HEK293T (cell line): ENCODE measurements around the gene SPCS1.

Source experiments
- CTCF ChIA-PET: fragments of 350-600 bp; formaldehyde crosslinking; extraction: SDS; loops from one replicate; lab custom pipeline; 2021; ENCODE audit warnings: antibody characterized with exemption, inconsistent platforms; lab: Yijun Ruan, JAX
- POLR2A ChIA-PET: fragments of 350-600 bp; formaldehyde crosslinking; extraction: SDS; loops from one replicate; lab custom pipeline; 2020; ENCODE audit warnings: antibody characterized with exemption, inconsistent platforms; lab: Yijun Ruan, JAX
- DNase-seq: peaks from one replicate; pipeline ENCODE4 v3.0.0; 2012; ENCODE audit warnings: mixed read lengths; ENCODE audit errors: extremely low spot score
- ARNT ChIP-seq: fragments of 450-650 bp; IDR thresholded peaks from 2 replicates; pipeline ENCODE4 v1.6.1; 2017; ENCODE audit warnings: mild to moderate bottlenecking
- BHLHE40 ChIP-seq: fragments of 450-650 bp; IDR thresholded peaks from 2 replicates; pipeline ENCODE4 v1.6.1; 2016; ENCODE audit warnings: mild to moderate bottlenecking, moderate library complexity, borderline replicate concordance
- CTBP1 ChIP-seq: fragments of 450-650 bp; IDR thresholded peaks from 2 replicates; pipeline ENCODE4 v1.6.1; 2016; ENCODE audit warnings: borderline replicate concordance
- ELF4 ChIP-seq: fragments of 450-650 bp; IDR thresholded peaks from 2 replicates; pipeline ENCODE4 v1.6.1; 2017; ENCODE audit warnings: antibody characterized with exemption
- FOXA1 ChIP-seq: fragments of 450-650 bp; IDR thresholded peaks from 2 replicates; pipeline ENCODE4 v1.6.1; 2016; ENCODE audit warnings: mild to moderate bottlenecking
- FOXK2 ChIP-seq: fragments of 450-650 bp; IDR thresholded peaks from 2 replicates; pipeline ENCODE4 v1.6.1; 2016; ENCODE audit warnings: mild to moderate bottlenecking
- FOXM1 ChIP-seq: fragments of 450-650 bp; IDR thresholded peaks from 2 replicates; pipeline ENCODE4 v1.6.1; 2017; ENCODE audit warnings: mild to moderate bottlenecking, borderline replicate concordance
- HDGF ChIP-seq: fragments of 450-650 bp; IDR thresholded peaks from 2 replicates; pipeline ENCODE4 v1.6.1; 2017; ENCODE audit warnings: antibody characterized with exemption, borderline replicate concordance
- L3MBTL2 ChIP-seq: fragments of 450-650 bp; conservative IDR thresholded peaks from 2 replicates; pipeline ENCODE4 v1.6.1; 2016; ENCODE audit warnings: mild to moderate bottlenecking
- LEF1 ChIP-seq: fragments of 450-650 bp; IDR thresholded peaks from 2 replicates; pipeline ENCODE4 v1.6.1; 2017; ENCODE audit warnings: mild to moderate bottlenecking, borderline replicate concordance
- NFRKB ChIP-seq: fragments of 450-650 bp; IDR thresholded peaks from 2 replicates; pipeline ENCODE4 v1.6.1; 2016; ENCODE audit warnings: mild to moderate bottlenecking, moderate library complexity
- SP1 ChIP-seq: fragments of 450-650 bp; IDR thresholded peaks from 2 replicates; pipeline ENCODE4 v1.6.1; 2017
- SUZ12 ChIP-seq: fragments of 450-650 bp; IDR thresholded peaks from 2 replicates; pipeline ENCODE4 v1.6.1; 2016; ENCODE audit warnings: mild to moderate bottlenecking
- TARDBP ChIP-seq: fragments of 450-650 bp; IDR thresholded peaks from 2 replicates; pipeline ENCODE4 v1.6.1; 2016
- ZNF384 ChIP-seq: fragments of 450-650 bp; IDR thresholded peaks from 2 replicates; pipeline ENCODE4 v1.6.1; 2016
- TF ChIP-seq, protein P1 (sequence below): fragments of 450-650 bp; IDR thresholded peaks from 2 replicates; pipeline ENCODE4 v1.6.1; 2016

The SPCS1 gene

DNA sequence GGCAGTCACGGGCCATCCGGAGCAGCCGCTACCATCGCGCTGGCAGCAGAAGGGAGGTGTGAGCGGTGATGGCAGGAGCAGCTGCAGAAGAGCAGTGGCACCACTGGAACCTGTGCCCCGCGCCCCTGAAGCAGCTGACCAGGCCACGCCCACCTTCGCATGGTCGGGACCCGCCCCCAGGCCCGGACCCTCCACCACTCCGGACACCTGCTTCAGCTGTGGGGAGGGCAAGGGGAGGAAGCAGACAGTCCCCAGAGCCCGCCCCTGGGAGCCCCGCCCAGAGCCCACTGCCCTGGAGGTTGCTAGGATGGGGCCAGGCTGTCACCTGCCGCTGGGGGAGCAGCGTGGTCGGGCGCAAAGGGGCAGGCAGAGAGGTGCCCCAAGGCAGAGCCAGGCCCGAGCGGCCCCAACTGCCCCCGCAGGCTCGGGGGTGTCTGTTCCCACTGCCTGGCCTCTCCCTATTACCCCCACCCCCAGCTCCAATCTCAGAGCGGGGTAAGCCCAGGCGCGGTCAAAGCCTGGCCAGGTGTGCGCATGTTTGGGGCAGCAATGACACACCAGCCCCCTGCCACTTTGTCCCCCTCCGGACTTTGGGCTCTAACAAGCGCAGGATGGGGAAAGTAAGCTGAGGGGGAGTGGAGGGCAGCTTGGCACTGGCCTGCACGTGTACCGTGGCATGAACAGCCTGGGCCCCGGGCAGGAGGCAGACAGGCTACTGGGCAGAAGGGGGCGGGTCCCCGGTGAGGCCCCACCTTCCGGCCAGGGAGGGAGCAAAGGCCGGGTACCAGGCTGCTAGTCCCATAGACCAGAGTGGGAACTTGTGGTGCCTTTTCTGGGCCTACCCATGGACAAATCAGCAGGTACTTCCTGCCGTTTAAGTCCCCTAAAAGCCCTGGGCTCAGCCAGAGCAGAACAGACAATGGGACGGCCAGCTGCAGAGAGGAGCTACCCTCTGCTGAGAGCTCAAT is 8.7 kb downstream of the SPCS1 start:
- TF ChIP-seq TARDBP = no peak
- DNase-seq = no peak
- ChIA-PET POLR2A (interaction anchor here (0.9 kb wide), 1 partner anchor 9 kb away, joined by 3 read pairs; the partner anchor contains the start of genes GLT8D1 and SPCS1), CTCF (no interaction called here)

GRCh38 chr3:52715714-52716305 is 9.9 kb downstream of the SPCS1 start:
- DNase-seq = no peak
- ChIA-PET CTCF (no interaction called here), POLR2A (interaction anchor here (0.9 kb wide), 1 partner anchor 10 kb away, joined by 3 read pairs; the partner anchor contains the start of genes GLT8D1 and SPCS1)
- no peak for TF ChIP-seq ELF4
- no peak for TF ChIP-seq NFRKB
- TF ChIP-seq HDGF = no peak
- TF ChIP-seq, protein P1, sequence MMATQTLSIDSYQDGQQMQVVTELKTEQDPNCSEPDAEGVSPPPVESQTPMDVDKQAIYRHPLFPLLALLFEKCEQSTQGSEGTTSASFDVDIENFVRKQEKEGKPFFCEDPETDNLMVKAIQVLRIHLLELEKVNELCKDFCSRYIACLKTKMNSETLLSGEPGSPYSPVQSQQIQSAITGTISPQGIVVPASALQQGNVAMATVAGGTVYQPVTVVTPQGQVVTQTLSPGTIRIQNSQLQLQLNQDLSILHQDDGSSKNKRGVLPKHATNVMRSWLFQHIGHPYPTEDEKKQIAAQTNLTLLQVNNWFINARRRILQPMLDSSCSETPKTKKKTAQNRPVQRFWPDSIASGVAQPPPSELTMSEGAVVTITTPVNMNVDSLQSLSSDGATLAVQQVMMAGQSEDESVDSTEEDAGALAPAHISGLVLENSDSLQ = no peak
- no peak for TF ChIP-seq ARNT

DNA sequence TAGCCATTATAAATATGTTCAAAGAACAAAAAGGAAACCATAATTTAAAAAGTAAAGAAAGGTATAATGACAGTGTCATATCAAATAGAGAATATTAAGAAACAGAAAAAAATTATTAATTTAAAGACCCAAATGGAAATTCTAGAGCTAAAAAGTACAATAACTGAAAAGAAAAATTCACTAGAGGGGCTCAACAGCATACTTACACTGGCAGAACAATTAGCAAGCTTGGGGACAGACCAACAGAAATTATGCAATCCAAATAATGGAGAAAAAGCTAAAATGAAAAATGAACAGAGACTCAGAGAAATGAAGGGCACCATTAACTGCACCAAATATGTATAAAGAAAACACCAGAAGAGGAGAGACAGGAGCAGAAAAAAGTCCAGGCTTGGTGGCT is 13.7 kb downstream of the SPCS1 start:
- no peak for TF ChIP-seq CTBP1
- CTCF ChIA-PET = no interaction called here
- DNase-seq = no peak
- POLR2A ChIA-PET = no interaction called here

GRCh38 chr3:52721002-52721729 is 15.3 kb downstream of the SPCS1 start:
- ChIA-PET CTCF (no interaction called here), POLR2A (no interaction called here)
- TF ChIP-seq HDGF (no peak), BHLHE40 (no peak), ELF4 (no peak), NFRKB (no peak), L3MBTL2 (no peak), ZNF384 (no peak), CTBP1 (no peak), TARDBP (no peak)
- no peak for DNase-seq

- POLR2A ChIA-PET = no interaction called here
- no peak for TF ChIP-seq TARDBP
- no peak for TF ChIP-seq FOXA1
- no peak for TF ChIP-seq SUZ12
- TF ChIP-seq ELF4 = no peak
- TF ChIP-seq ZNF384 = no peak
- no peak for TF ChIP-seq ARNT
- TF ChIP-seq BHLHE40 = no peak
- no peak for TF ChIP-seq CTBP1
- TF ChIP-seq SP1 = no peak
- TF ChIP-seq, protein P1 = no peak
- TF ChIP-seq FOXK2 = no peak
- no peak for TF ChIP-seq L3MBTL2
- TF ChIP-seq FOXM1 = no peak
- TF ChIP-seq NFRKB = no peak
- no peak for TF ChIP-seq HDGF
- DNase-seq = no peak
- CTCF ChIA-PET = no interaction called here
Observed at GRCh38 chr3:52721730-52722008, 15.8 kb downstream of the SPCS1 start.

DNA sequence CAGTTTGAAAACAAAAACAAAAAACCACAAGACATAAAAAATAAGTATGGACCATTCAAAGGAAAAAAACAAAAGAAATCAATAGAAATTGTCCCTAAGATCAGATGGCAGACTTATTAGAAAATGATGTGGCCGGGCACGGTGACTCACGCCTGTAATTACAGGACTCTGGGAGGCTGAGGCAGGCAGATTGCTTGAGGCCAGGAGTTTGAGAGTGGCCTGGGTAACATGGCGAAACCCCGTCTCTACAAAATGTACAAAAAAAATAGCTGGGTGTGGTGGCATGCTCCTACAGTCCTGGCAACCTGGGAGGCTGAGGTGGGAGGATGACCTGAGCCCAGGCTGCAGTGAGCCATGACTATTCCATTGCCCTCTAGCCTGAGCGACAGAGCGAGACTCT is 16.6 kb downstream of the SPCS1 start:
- ChIA-PET POLR2A (interaction anchor here (0.7 kb wide), 1 partner anchor 17 kb away, joined by 3 read pairs; the partner anchor contains the start of genes GLT8D1 and SPCS1), CTCF (no interaction called here)
- no peak for DNase-seq
- TF ChIP-seq HDGF = no peak
- TF ChIP-seq FOXA1 = no peak
- TF ChIP-seq, protein P1 = no peak
- TF ChIP-seq SP1 = no peak
- no peak for TF ChIP-seq SUZ12
- TF ChIP-seq FOXM1 = no peak
- no peak for TF ChIP-seq ZNF384
- TF ChIP-seq L3MBTL2 = no peak
- no peak for TF ChIP-seq BHLHE40
- TF ChIP-seq ARNT = no peak
- TF ChIP-seq FOXK2 = no peak
- no peak for TF ChIP-seq TARDBP
- no peak for TF ChIP-seq NFRKB
- no peak for TF ChIP-seq CTBP1
- no peak for TF ChIP-seq ELF4
- no peak for TF ChIP-seq LEF1
